IMR-90 (cell line): ENCODE results near the gene PLEKHG2. TPM values are rescaled to one million over a fixed set of nuclear protein-coding genes. Genes with fewer than 3 reads are reported as not detected.

Experiments used
- microRNA-seq, 2 experiments: library from miRNA; stranded (forward) in 1 of 2; unstranded in 1 of 2; fragments of 10-50 nt in 1 of 2; fragments of <30 nt in 1 of 2; gene quantifications in 1 of 2; microRNA quantifications in 1 of 2; one replicate each; pipeline versions ENCODE3 to v1.1.0; 2013 to 2020; ENCODE audit not compliant: insufficient read depth in 1 of 2, insufficient read length in 1 of 2, unreplicated experiment in 1 of 2
- polyA plus RNA-seq, 3 experiments: library from polyadenylated mRNA; depleted of rRNA; stranded (reverse); fragments of >200 nt; gene quantifications; 2 replicates each; pipeline ENCODE4 v1.2.3, GENCODE V29; 2012; ENCODE audit warnings: low replicate concordance in 1 of 3
- small RNA-seq, 5 experiments: library from RNA; depleted of rRNA; stranded (forward); fragments of <200 nt; gene quantifications; one replicate each; pipeline ENCODE3, GENCODE V24; 2012
- total RNA-seq: library from RNA; depleted of rRNA; stranded (reverse); fragments of >200 nt; gene quantifications from 2 replicates; pipeline ENCODE4 v1.2.3, GENCODE V29; 2012; rRNA removed

The PLEKHG2 gene
- total and polyA plus RNA-seq, 2 of the 4 experiments (the other 2 are of a cell fraction) = 6.5 to 28.3 TPM

Small RNAs within 50 kb of the gene (microRNA-seq; reads per million reads assigned to microRNA genes)
- gene MIR4530 (ENCODE audit: insufficient read depth in 1 of 2, insufficient read length in 1 of 2, unreplicated experiment in 1 of 2) = 0 reads per million in 2 experiments
- not detected for gene RN7SL566P (ENCODE audit: insufficient read depth, insufficient read length)

Small RNAs within 50 kb of the gene (small RNA-seq; reads per million reads assigned to genes)
- gene MIR4530 = 0 reads per million in 5 experiments
- 0 reads per million in 5 experiments for gene RN7SL566P

Other genes with a start within 250 kb of the PLEKHG2 start
- not detected in 2 replicates for gene NCCRP1, start 215.7 kb upstream of the PLEKHG2 start, total RNA-seq
- not detected in 2 replicates for gene NCCRP1, start 215.7 kb upstream of the PLEKHG2 start, polyA plus RNA-seq (2012; rRNA removed)
- not detected in 2 replicates for gene SYCN, start 208.4 kb upstream of the PLEKHG2 start, total RNA-seq
- gene SYCN, start 208.4 kb upstream of the PLEKHG2 start, polyA plus RNA-seq (2012; rRNA removed) = not detected in 2 replicates
- gene IFNL3, start 167.7 kb upstream of the PLEKHG2 start, total RNA-seq = not detected in 2 replicates
- not detected in 2 replicates for gene IFNL3, start 167.7 kb upstream of the PLEKHG2 start, polyA plus RNA-seq (2012; rRNA removed)
- gene IFNL4, start 163.8 kb upstream of the PLEKHG2 start, total RNA-seq = not detected in 2 replicates
- not detected in 2 replicates for gene IFNL4, start 163.8 kb upstream of the PLEKHG2 start, polyA plus RNA-seq (2012; rRNA removed)
- not detected in 2 replicates for gene IFNL2, start 144.3 kb upstream of the PLEKHG2 start, total RNA-seq
- not detected in 2 replicates for gene IFNL2, start 144.3 kb upstream of the PLEKHG2 start, polyA plus RNA-seq (2012; rRNA removed)
- gene IFNL1, start 116.3 kb upstream of the PLEKHG2 start, total RNA-seq = not detected in 2 replicates
- gene IFNL1, start 116.3 kb upstream of the PLEKHG2 start, polyA plus RNA-seq (2012; rRNA removed) = not detected in 2 replicates
- gene LRFN1, start 91.8 kb upstream of the PLEKHG2 start, total RNA-seq = under 0.01 TPM in 2 replicates
- gene LRFN1, start 91.8 kb upstream of the PLEKHG2 start, polyA plus RNA-seq (2012; rRNA removed) = 0.47 and 0.48 TPM in 2 replicates
- 0.28 TPM in 1 of 2 replicates, not detected in the other for gene GMFG, start 76.6 kb upstream of the PLEKHG2 start, total RNA-seq
- 0.33 and 0.55 TPM in 2 replicates for gene GMFG, start 76.6 kb upstream of the PLEKHG2 start, polyA plus RNA-seq (2012; rRNA removed)
- gene SAMD4B, start 70.2 kb upstream of the PLEKHG2 start, total RNA-seq = 18.3 and 19.2 TPM in 2 replicates
- gene SAMD4B, start 70.2 kb upstream of the PLEKHG2 start, polyA plus RNA-seq (2012; rRNA removed) = 97.2 and 119 TPM in 2 replicates
- 45.7 and 57.8 TPM in 2 replicates for gene PAF1, start 21.6 kb upstream of the PLEKHG2 start, total RNA-seq
- gene PAF1, start 21.6 kb upstream of the PLEKHG2 start, polyA plus RNA-seq (2012; rRNA removed) = 54.3 and 61.6 TPM in 2 replicates
- gene MED29, start 21.3 kb upstream of the PLEKHG2 start, total RNA-seq = 15.6 and 17.6 TPM in 2 replicates
- gene MED29, start 21.3 kb upstream of the PLEKHG2 start, polyA plus RNA-seq (2012; rRNA removed) = 26.9 and 28.8 TPM in 2 replicates
- gene ZFP36, start 5.8 kb upstream of the PLEKHG2 start, total RNA-seq = 1.4 and 3.1 TPM in 2 replicates
- gene ZFP36, start 5.8 kb upstream of the PLEKHG2 start, polyA plus RNA-seq (2012; rRNA removed) = 45.0 and 50.5 TPM in 2 replicates
- gene RPS16, start 23.3 kb downstream of the PLEKHG2 start, total RNA-seq = 320 and 410 TPM in 2 replicates
- gene RPS16, start 23.3 kb downstream of the PLEKHG2 start, polyA plus RNA-seq (2012; rRNA removed) = 3,500 and 3,524 TPM in 2 replicates
- gene SUPT5H, start 32.9 kb downstream of the PLEKHG2 start, total RNA-seq = 75.3 and 86.9 TPM in 2 replicates
- 116 and 117 TPM in 2 replicates for gene SUPT5H, start 32.9 kb downstream of the PLEKHG2 start, polyA plus RNA-seq (2012; rRNA removed)
- gene TIMM50, start 68.2 kb downstream of the PLEKHG2 start, total RNA-seq = 52.0 and 53.3 TPM in 2 replicates
- 76.8 and 89.9 TPM in 2 replicates for gene TIMM50, start 68.2 kb downstream of the PLEKHG2 start, polyA plus RNA-seq (2012; rRNA removed)
- gene DLL3, start 86.3 kb downstream of the PLEKHG2 start, total RNA-seq = 0.28 and 0.36 TPM in 2 replicates
- 1.3 and 1.9 TPM in 2 replicates for gene DLL3, start 86.3 kb downstream of the PLEKHG2 start, polyA plus RNA-seq (2012; rRNA removed)
- not detected in 2 replicates for gene SELENOV, start 102.5 kb downstream of the PLEKHG2 start, total RNA-seq
- gene SELENOV, start 102.5 kb downstream of the PLEKHG2 start, polyA plus RNA-seq (2012; rRNA removed) = not detected in 2 replicates
- gene EID2B, start 120.2 kb downstream of the PLEKHG2 start, total RNA-seq = 2.7 and 4.2 TPM in 2 replicates
- 2.3 and 2.5 TPM in 2 replicates for gene EID2B, start 120.2 kb downstream of the PLEKHG2 start, polyA plus RNA-seq (2012; rRNA removed)
- 5.7 and 6.9 TPM in 2 replicates for gene EID2, start 127.5 kb downstream of the PLEKHG2 start, total RNA-seq
- 9.8 and 10.4 TPM in 2 replicates for gene EID2, start 127.5 kb downstream of the PLEKHG2 start, polyA plus RNA-seq (2012; rRNA removed)
- gene LGALS13, start 189.9 kb downstream of the PLEKHG2 start, total RNA-seq = not detected in 2 replicates
- not detected in 2 replicates for gene LGALS13, start 189.9 kb downstream of the PLEKHG2 start, polyA plus RNA-seq (2012; rRNA removed)
- gene LGALS16, start 243.2 kb downstream of the PLEKHG2 start, total RNA-seq = not detected in 2 replicates
- not detected in 2 replicates for gene LGALS16, start 243.2 kb downstream of the PLEKHG2 start, polyA plus RNA-seq (2012; rRNA removed)